ENCODE data around the gene CYP27B1.

- TF ChIP-seq CTCF (conservative IDR thresholded peaks at IDR 0.05) (no peak), ZFX (IDR thresholded peaks at IDR 0.05) (no peak)
Measured at GRCh38 chr12:57720606-57721595, 46.0 kb downstream of the CYP27B1 start.
